GM21423 (cell line): ENCODE measurements around the gene AAK1.

ENCODE experiments used
- ATAC-seq: cut with Tn5 transposase; IDR thresholded peaks from one replicate; pipeline ENCODE4 v1.9.1; 2021; ENCODE audit warnings: mild to moderate bottlenecking, moderate library complexity; ENCODE audit not compliant: unreplicated experiment

Gene AAK1

GRCh38 chr2:69546646-69547045, 96.9 kb downstream of the AAK1 start:
- no peak for ATAC-seq

- no peak for ATAC-seq
These were observed 98.0 kb downstream of the AAK1 start for GRCh38 chr2:69545477-69545932.

GRCh38 chr2:69544951-69545350, 98.6 kb downstream of the AAK1 start:
- ATAC-seq, result no peak

DNA sequence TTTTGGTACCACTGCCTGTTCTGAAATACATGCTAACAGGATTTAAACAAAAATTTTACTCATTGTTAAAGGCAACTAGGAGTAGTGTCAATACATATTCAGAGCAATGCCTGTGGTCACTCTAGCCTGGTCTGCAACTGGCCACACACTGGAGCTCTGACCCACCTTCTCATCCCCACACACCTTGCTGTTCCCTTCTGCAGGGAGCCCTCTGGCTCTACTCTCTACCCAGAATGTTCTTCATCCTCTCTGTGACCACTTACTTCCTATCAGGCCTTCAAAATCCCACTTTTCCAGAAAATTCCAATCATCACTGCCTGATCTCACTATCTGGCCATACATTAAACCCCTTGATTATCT, 104.0 kb downstream of the AAK1 start:
- ATAC-seq, result no peak

- ATAC-seq, result no peak
These were observed 104.5 kb downstream of the AAK1 start for GRCh38 chr2:69538872-69539548.

DNA sequence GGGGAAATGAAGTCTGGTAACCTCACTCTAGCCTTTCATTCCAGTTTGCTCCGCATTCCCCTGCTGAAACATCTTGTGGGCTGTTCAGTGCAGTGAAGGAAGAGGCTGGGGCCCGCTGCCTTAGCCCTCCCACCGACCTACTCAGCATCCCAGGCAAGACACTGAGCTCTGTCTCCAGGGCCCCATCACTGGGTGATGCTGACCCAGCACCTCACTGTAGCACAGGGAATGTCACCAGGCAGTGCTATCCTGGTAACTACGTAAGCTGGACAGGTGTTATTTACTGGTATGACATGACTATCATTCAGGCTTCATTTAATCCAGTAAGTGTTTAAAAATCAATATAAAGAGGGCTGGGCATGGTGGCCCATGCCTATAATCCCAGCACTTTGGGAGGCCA, 105.3 kb downstream of the AAK1 start:
- ATAC-seq, result no peak

DNA sequence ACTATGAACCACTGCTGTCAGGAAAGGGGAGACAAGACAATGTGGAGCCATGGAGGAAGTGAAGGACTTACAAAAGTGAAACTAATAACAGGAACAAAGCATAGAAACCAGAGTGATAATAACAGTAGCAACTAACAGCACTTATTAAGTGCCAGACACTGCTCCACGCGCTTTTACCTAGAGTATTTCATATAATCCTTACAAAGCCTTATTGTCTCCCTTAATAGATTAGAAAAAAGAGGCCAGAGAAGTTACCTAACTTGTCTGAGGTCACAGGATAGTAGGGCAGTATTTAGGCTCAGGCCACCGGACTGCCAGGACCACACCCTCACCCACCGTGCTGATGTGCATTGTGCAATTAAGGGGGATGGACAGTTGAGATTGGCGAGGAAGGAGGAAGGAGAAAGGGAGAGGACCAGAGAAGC, 107.7 kb downstream of the AAK1 start:
- ATAC-seq, result no peak

GRCh38 chr2:69531186-69531585, 112.4 kb downstream of the AAK1 start:
- ATAC-seq, result no peak

DNA sequence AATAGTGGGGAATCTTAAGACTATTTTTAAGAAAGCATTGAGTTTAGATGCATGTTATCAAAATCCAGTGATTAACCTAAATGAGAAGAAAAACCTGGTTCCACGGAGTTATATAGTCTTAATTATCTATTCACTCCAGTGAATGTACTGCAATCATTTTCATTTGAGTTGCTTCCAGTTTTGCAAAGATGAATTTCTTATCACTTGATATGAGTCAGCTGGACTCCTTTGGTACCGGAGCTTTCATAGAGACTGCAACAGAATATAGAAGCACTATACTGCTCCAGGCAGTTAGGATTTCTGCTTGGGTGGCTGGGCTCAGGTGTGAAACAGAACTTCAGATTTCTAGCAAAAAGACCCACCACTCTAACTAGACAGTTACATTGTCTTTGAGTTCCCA, 114.1 kb downstream of the AAK1 start:
- no peak for ATAC-seq

DNA sequence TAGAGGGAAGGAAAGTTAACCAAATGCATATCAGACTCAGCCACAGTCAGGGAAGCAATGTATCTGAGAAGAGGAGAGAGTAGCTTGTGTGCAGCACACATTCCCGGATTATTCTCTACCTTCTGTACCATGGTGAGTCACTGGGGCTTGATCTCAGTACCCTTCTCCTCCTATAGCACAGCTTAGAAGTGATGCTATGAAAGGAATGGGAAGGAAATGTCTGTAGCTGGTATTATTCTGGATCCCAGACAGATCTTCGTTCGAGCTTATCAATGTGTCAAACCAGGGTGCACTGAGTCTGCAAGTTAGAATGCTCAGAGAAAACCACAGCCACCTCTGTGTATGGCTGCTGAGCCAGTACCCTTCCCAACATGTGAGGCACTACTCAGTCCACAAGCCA, 118.3 kb downstream of the AAK1 start:
- ATAC-seq, result no peak

- no peak for ATAC-seq
These were observed 118.7 kb downstream of the AAK1 start for GRCh38 chr2:69524799-69525198.

DNA sequence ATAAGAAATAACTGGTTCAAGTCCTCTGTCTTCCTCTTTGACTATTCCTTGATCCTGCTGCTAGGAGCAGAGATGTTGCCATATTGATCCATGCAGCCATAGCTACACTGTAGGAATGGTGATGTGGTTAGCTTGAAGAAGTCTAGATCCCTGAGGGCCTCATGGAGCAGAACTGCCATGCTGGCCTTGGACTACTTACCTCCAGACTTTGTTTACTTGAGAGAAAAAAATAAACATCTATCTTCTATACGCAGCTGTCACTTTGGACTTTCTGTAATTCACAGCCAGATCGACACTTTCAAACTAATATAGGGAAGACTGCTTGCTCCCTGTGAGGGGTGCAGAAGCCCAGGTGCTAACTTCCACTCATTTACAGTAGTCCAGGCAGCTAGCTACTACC, 121.8 kb downstream of the AAK1 start:
- ATAC-seq, result no peak

DNA sequence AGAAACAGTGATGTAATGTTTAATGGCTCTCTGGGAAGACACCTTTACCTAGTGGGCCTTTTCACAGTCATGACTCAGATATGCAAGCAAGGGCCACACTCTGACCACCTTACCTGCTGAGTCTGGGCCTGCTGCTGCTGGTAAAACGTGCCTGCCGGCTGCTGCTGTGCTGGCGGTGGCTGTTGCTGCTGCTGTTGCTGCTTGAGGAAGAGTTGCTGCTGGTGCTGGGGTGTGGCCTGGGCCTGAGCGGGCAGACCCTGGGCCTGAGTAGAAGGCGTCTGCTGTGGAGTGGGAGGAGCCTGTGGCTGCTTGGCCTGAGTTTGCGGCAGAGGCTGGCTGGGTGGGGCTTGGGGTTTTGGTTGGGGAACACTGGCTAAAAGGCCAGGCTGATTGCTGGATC, 124.7 kb downstream of the AAK1 start:
- ATAC-seq, result no peak

DNA sequence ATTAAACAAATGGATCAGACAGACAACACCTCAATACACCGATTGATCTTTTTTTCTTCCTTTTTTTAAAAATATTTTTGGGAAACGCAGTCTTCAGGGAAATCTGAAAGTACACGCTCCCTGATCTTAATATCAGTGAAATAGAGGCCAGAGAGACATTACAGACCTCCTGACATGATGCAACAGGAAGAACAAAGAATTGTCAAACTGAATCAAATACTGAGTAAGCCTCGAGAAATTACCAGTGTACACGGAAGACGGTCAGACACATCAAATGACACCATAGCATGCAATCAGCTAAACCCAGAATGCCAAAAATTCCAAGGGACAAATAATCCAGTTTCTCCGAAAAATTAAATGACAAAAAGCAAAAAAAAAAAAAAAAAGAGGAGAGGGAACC, 126.1 kb downstream of the AAK1 start:
- no peak for ATAC-seq

GRCh38 chr2:69514819-69515218, 128.7 kb downstream of the AAK1 start:
- no peak for ATAC-seq

DNA sequence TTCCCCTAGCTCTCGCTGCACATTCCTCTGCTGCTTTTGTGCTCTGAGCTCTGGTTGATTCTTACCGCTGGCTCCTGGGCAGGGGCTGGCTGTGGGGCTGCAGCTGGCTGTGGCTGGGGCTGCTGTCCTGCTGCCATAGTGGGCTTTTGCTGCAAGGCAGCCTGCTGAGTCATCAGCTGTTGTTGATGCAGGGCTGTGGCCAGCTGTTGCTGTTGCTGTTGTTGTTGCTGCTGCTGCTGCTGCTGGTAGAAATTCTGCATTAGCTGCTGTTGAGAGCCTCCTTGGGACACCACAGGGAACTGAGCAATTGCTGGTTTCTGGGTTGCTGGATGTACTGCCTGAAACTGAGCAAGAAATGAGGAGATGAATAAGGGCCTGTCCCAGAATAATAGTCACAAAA, 129.1 kb downstream of the AAK1 start:
- no peak for ATAC-seq

GRCh38 chr2:69512446-69512845, 131.1 kb downstream of the AAK1 start:
- ATAC-seq, result no peak

GRCh38 chr2:69510204-69510603, 133.3 kb downstream of the AAK1 start:
- ATAC-seq, result no peak

GRCh38 chr2:69509750-69510140, 133.8 kb downstream of the AAK1 start:
- ATAC-seq, result no peak

- no peak for ATAC-seq
These were observed 134.4 kb downstream of the AAK1 start for GRCh38 chr2:69509011-69509749.

GRCh38 chr2:69505710-69506109, 137.8 kb downstream of the AAK1 start:
- ATAC-seq, result no peak

DNA sequence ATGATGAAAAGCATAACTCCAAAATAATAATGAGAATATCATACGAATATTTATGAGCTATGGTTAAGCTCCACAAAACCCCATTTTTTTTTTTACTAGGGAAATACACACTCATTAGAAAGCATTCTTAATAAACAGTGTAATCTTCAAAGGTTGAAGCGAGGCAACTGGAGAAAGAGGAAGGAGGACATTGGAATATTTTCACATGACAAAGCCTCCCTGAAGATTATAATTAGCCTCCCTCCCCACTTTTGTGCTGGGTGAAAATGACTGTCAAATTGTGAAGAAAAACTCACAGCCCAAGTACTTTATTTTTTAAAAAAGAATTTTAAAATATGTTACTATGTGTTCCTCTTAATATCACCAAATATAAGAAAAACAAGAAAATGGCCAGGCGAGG, 142.2 kb downstream of the AAK1 start:
- no peak for ATAC-seq

DNA sequence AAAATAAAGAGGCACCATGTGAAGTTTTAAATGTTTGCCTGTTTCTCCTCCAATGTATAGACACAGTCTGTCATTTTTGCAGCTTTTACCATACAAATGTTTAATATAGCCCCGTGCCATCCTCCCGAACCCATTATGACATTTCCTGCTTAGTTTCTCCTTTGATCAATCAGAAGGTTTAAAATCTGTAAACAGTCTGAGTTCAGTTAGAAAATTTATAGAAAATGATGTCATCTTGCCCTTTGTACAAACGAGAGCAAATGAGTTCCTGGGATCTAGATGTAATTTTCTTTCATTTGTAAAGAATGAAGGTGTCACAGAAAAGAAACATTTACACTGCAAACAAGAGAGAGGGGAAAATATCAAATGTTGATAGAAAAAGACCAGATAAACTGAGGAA, 143.6 kb downstream of the AAK1 start:
- ATAC-seq, result no peak
